GM12878 (cell line): ENCODE results near the gene SSH3.

Experiments used
- CTCF ChIP-seq, 3 experiments: IDR thresholded peaks in 2 of 3; conservative IDR thresholded peaks in 1 of 3; 2 replicates each; pipeline ENCODE4 v1.5.1; 2011; ENCODE audit warnings: low read depth in 3 of 3, low read length in 3 of 3, mild to moderate bottlenecking in 3 of 3, control low read depth in 2 of 3, moderate library complexity in 2 of 3, inconsistent platforms in 1 of 3, mixed read lengths in 1 of 3; ENCODE audit not compliant: control insufficient read depth in 2 of 3, insufficient read depth in 1 of 3; ENCODE audit errors: extremely low read depth in 1 of 3
- MEF2A ChIP-seq: IDR thresholded peaks from 2 replicates; pipeline ENCODE4 v1.6.1; 2011; ENCODE audit warnings: low read depth, mild to moderate bottlenecking, low read length, moderate library complexity; ENCODE audit not compliant: insufficient read depth
- POLR2A ChIP-seq: IDR thresholded peaks from 2 replicates; pipeline ENCODE4 v1.6.1; 2011; ENCODE audit warnings: low read depth, mild to moderate bottlenecking, low read length

DNA sequence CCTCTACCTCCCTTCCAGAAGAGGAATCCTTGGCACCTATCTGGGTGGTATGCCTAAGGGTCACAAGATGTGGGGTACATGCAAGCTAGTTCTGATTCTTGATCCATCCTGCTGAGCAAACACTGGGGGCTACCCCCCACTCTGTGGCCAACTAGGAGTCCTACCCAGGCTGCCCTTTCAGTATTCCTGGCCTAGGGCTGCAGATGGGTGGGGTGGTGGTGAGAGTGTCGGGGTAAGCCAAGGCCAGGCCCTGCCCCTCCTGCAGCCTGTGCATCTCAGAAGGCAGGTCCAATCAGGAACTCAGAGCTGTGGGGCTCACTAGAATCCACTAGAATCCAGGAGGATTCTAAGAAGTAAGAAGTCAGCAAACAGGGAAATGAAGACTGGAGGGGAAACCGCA lies 10.9 kb downstream of the SSH3 start:
- no peak for TF ChIP-seq MEF2A
- TF ChIP-seq POLR2A = no peak
- TF ChIP-seq CTCF (IDR thresholded peaks at IDR 0.05 in 2 of 3, conservative IDR thresholded peaks at IDR 0.05 in 1 of 3; ENCODE audit: control insufficient read depth in 2 of 3, extremely low read depth in 1 of 3, insufficient read depth in 1 of 3, low read depth in 3 of 3, low read length in 3 of 3) = no peak
